ENCODE data around the gene UBC.
"Not testable (repeated sequence)": the region's sequence is repeated elsewhere in the genome, so short reads cannot be mapped to it uniquely, and the experiment has no call there.

DNA sequence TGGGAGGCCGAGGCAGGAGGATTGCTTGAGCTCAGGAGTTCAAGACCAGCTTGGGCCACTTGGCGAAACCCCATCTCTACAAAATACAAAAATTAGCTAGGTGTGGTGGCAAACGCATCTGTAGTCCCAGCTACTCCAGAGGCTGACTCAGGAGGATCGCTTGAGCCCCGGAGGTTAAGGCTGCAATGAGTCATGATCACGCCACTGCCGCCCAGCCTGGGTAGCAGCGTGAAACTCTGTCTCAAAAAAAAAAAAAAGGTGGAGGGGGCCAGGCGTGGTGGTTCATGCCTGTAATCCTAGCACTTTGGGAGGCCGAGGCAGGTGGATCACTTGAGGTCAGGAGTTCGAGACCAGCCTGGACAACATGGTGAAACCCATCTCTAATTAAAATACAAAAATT, 34.1 kb downstream of the UBC start:
- TF ChIP-seq POLR2A (IDR thresholded peaks at IDR 0.05; ENCODE audit: borderline replicate concordance, extremely low read depth, insufficient read depth, insufficient read length); EZH2 (IDR thresholded peaks at IDR 0.05); ZNF274 (IDR thresholded peaks at IDR 0.05; ENCODE audit: low read depth, low read length); POLR2AphosphoS5 (IDR thresholded peaks at IDR 0.05; ENCODE audit: low read depth, low read length); EZH2phosphoT487 (IDR thresholded peaks at IDR 0.05; ENCODE audit: borderline replicate concordance); ELF1 (IDR thresholded peaks at IDR 0.05; ENCODE audit: borderline replicate concordance, low read depth); ZFX (IDR thresholded peaks at IDR 0.05); CEBPB (IDR thresholded peaks at IDR 0.05; ENCODE audit: low read depth): not testable (repeated sequence)
- TF ChIP-seq, protein P1, sequence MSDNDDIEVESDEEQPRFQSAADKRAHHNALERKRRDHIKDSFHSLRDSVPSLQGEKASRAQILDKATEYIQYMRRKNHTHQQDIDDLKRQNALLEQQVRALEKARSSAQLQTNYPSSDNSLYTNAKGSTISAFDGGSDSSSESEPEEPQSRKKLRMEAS (IDR thresholded peaks at IDR 0.05), result peak; percentile 24; the same call in 1 of the 2 replicates
- TF ChIP-seq, protein P2, sequence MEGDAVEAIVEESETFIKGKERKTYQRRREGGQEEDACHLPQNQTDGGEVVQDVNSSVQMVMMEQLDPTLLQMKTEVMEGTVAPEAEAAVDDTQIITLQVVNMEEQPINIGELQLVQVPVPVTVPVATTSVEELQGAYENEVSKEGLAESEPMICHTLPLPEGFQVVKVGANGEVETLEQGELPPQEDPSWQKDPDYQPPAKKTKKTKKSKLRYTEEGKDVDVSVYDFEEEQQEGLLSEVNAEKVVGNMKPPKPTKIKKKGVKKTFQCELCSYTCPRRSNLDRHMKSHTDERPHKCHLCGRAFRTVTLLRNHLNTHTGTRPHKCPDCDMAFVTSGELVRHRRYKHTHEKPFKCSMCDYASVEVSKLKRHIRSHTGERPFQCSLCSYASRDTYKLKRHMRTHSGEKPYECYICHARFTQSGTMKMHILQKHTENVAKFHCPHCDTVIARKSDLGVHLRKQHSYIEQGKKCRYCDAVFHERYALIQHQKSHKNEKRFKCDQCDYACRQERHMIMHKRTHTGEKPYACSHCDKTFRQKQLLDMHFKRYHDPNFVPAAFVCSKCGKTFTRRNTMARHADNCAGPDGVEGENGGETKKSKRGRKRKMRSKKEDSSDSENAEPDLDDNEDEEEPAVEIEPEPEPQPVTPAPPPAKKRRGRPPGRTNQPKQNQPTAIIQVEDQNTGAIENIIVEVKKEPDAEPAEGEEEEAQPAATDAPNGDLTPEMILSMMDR (IDR thresholded peaks at IDR 0.05 in 2 of 3, conservative IDR thresholded peaks at IDR 0.05 in 1 of 3; ENCODE audit: borderline replicate concordance in 1 of 3, insufficient read depth in 1 of 3, low read depth in 2 of 3, low read length in 2 of 3), result not testable (repeated sequence)
- TF ChIP-seq, protein P3, sequence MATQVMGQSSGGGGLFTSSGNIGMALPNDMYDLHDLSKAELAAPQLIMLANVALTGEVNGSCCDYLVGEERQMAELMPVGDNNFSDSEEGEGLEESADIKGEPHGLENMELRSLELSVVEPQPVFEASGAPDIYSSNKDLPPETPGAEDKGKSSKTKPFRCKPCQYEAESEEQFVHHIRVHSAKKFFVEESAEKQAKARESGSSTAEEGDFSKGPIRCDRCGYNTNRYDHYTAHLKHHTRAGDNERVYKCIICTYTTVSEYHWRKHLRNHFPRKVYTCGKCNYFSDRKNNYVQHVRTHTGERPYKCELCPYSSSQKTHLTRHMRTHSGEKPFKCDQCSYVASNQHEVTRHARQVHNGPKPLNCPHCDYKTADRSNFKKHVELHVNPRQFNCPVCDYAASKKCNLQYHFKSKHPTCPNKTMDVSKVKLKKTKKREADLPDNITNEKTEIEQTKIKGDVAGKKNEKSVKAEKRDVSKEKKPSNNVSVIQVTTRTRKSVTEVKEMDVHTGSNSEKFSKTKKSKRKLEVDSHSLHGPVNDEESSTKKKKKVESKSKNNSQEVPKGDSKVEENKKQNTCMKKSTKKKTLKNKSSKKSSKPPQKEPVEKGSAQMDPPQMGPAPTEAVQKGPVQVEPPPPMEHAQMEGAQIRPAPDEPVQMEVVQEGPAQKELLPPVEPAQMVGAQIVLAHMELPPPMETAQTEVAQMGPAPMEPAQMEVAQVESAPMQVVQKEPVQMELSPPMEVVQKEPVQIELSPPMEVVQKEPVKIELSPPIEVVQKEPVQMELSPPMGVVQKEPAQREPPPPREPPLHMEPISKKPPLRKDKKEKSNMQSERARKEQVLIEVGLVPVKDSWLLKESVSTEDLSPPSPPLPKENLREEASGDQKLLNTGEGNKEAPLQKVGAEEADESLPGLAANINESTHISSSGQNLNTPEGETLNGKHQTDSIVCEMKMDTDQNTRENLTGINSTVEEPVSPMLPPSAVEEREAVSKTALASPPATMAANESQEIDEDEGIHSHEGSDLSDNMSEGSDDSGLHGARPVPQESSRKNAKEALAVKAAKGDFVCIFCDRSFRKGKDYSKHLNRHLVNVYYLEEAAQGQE (IDR thresholded peaks at IDR 0.05; ENCODE audit: low read depth), result not testable (repeated sequence)
